ENCODE measurements around the gene STXBP5.

- no peak for TF ChIP-seq CTCF (IDR thresholded peaks at IDR 0.05; ENCODE audit: low read depth, low read length)
- TF ChIP-seq EZH2phosphoT487 (IDR thresholded peaks at IDR 0.05; ENCODE audit: low read depth) = no peak
Observed at GRCh38 chr6:147158881-147159280, 45.3 kb upstream of the STXBP5 start.
